ENCODE results near the gene THEM5.

Gene THEM5

GRCh38 chr1:151815716-151816327 lies 37.7 kb downstream of the THEM5 start:
- TF ChIP-seq CTCF (IDR thresholded peaks at IDR 0.05), result no peak
- DNase-seq (ENCODE audit: low spot score), result no peak
- Histone ChIP-seq H3K27ac (no peak overlapping the region), H3K4me3 (no peak overlapping the region)

DNA sequence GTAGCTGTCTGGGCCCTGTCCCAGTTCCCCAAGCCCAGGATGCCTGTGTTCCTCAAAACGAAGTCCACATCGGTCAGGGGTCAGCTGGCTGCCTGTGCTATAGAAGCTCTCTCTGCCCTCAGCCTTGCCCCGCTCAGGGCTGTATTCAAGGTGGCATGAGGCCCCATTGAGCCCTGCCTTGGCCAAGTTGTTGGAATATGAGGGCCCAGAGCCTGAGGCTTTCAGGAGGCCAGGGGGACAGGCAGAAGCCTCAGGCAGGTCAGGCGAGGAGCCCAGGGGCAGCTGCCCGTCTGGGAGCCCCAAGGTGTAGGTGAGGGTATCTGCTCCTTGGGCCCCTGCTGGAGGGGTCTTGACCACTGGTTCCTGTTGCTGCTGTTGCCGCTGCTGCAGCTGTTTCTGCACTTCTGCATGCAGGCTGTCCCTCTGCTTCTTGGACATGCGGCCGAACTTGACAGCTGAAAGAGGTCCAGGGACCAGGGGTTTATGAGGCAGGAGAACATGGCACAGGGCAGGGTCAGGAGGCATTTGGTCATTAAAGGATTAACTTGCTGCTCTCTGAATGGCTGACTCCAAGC lies 38.5 kb downstream of the THEM5 start:
- TF ChIP-seq CTCF (IDR thresholded peaks at IDR 0.05), result no peak
- Histone ChIP-seq H3K27ac (no peak overlapping the region), H3K4me3 (no peak overlapping the region)
- no peak for DNase-seq (ENCODE audit: low spot score)

DNA sequence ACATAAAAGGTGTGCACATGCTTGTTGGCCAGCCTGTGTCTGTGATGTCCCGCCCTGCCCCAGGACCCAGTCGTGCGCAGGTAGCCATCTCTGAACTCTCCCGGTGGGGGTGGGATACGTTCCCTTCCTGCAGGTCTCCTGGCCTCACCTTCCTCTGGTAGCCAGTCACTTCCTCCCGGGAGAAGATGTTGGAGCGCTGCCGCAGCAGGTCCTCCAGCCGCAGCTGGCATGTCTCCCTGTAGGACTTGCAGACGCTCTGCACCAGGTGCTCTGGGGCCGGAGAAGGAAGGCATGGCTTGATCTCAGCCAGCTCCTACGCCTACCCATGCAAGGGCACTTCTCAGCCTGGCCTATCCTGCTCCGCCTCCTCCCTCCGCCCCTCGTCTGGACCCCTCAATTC lies 39.1 kb downstream of the THEM5 start:
- Histone ChIP-seq H3K27ac (no peak overlapping the region), H3K4me3 (no peak overlapping the region)
- no peak for DNase-seq (ENCODE audit: low spot score)
- no peak for TF ChIP-seq CTCF (IDR thresholded peaks at IDR 0.05)

- Histone ChIP-seq H3K27ac (no peak overlapping the region), H3K4me3 (no peak overlapping the region)
- TF ChIP-seq CTCF (IDR thresholded peaks at IDR 0.05), result no peak
- DNase-seq (ENCODE audit: low spot score), result no peak
Measured at GRCh38 chr1:151813271-151813977, 40.1 kb downstream of the THEM5 start.

DNA sequence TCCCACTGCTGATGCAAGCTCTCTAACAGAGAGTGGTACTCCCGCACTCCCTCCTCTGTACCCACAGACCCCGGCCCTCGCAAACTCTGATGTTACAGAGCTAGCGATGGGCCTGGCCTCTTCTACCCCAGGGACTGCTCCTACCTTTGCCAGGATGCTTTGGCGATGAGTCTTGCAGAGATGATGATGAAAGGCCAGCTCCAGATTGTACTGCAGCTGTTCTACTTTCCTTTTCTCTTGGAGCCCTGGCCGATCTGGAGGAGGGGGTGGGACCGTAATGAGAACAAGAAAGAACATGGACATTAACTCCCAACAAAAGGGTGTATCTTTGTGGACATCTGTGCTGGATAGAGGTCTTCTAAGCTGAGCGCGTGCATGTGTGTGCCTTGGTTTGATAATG lies 42.3 kb downstream of the THEM5 start:
- Histone ChIP-seq H3K4me3 (no peak overlapping the region), H3K27ac (no peak overlapping the region)
- no peak for TF ChIP-seq CTCF (IDR thresholded peaks at IDR 0.05)
- no peak for DNase-seq (ENCODE audit: low spot score)

- no peak for DNase-seq (ENCODE audit: low spot score)
- no peak for TF ChIP-seq CTCF (IDR thresholded peaks at IDR 0.05)
- H3K27ac ChIP-seq, result no peak overlapping the region
- H3K4me3 ChIP-seq, result no peak overlapping the region
Measured at GRCh38 chr1:151809985-151810556, 43.4 kb downstream of the THEM5 start.

All from coronary artery (tissue), 2 donors.